Measurements from ENCODE around the gene ABI3BP. TPM values are rescaled to one million over a fixed set of nuclear protein-coding genes. Genes with fewer than 3 reads are reported as not detected.
A peak's percentile ranks its signal among the peaks of the same experiment; 100 is the strongest.

ABI3BP gene
- total RNA-seq, 2 donors from 2014 or later = not detected

GRCh38 chr3:100715176-100715575 is 278.0 kb downstream of the ABI3BP start:
- Mint-ChIP-seq H3K4me3 (no peak overlapping the region), H3K36me3 (peaks cover 48% of the 10 kb centered on the region)

DNA sequence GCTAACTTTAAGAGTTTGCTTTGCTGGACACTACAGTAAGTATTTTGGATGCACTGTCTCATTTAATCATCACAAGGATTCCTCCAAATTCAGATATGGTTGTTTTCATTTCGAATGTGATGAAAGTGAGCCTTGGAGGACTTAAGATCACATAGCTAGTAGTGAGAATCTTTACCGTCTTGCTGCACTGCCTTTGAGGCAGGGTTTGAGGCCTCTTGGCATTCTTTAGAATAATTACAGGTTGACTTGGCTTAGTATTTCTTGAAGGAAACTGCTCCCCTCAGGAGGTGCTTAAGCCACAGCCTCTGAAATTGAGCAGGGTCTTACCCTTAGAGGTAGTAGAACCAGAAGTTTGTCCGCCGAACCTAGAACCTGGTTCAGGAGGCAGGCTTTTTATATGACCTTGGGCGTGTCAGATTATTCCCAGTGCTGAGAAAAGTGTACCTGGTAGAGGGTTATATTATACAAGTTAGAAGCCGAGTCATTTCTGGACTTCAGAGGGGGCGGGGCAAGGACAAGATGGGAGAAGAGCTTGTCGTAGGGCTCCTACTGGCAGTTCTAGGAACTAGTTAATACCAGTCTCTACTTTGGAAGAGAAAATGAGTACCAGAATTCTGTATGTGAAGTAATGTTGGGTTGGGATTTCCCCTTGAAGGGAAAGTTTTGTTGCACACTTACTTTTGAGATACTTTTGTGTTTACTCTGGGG is 282.8 kb downstream of the ABI3BP start:
- ATAC-seq (peak in 1 of 2 donors; percentile 37), DNase-seq (ENCODE audit: low spot score) (peak; percentile 72)
- Mint-ChIP-seq H3K9me3 (peaks cover 8% of the 10 kb centered on the region), H3K27me3 (peaks cover 8 to 11% of the 10 kb centered on the region in 2 donors), H3K4me1 (ENCODE audit: low read depth in 2 of 2) (peaks cover 37 to 50% of the 10 kb centered on the region in 2 donors), H3K4me3 (peak overlapping the region; percentile 96), H3K27ac (peak overlapping the region; percentile 97 to 99), H3K36me3 (peaks cover 39% of the 10 kb centered on the region)

More at GRCh38 chr3:100715176-100715575, 278.0 kb downstream of the ABI3BP start:
- DNase-seq (ENCODE audit: low spot score) (no peak), ATAC-seq (no peak)
- H3K27me3 Mint-ChIP-seq = no peaks in the 10 kb centered on the region
- H3K4me1 Mint-ChIP-seq (ENCODE audit: low read depth in 2 of 2) = peaks cover 45 to 58% of the 10 kb centered on the region in 2 donors
- H3K9me3 Mint-ChIP-seq = peaks cover 3% of the 10 kb centered on the region
- no peak overlapping the region for H3K27ac Mint-ChIP-seq

GRCh38 chr3:100709842-100710260 is 283.4 kb downstream of the ABI3BP start:
- Mint-ChIP-seq H3K4me3 (peak overlapping the region; percentile 96), H3K27ac (peak overlapping the region; percentile 97 to 99), H3K27me3 (peaks cover 11 to 15% of the 10 kb centered on the region in 2 donors), H3K36me3 (peaks cover 34% of the 10 kb centered on the region), H3K9me3 (peaks cover 8% of the 10 kb centered on the region), H3K4me1 (ENCODE audit: low read depth in 2 of 2) (peaks cover 32 to 44% of the 10 kb centered on the region in 2 donors)
- ATAC-seq = peak in 1 of 2 donors; percentile 0
- no peak for DNase-seq (ENCODE audit: low spot score)

DNA sequence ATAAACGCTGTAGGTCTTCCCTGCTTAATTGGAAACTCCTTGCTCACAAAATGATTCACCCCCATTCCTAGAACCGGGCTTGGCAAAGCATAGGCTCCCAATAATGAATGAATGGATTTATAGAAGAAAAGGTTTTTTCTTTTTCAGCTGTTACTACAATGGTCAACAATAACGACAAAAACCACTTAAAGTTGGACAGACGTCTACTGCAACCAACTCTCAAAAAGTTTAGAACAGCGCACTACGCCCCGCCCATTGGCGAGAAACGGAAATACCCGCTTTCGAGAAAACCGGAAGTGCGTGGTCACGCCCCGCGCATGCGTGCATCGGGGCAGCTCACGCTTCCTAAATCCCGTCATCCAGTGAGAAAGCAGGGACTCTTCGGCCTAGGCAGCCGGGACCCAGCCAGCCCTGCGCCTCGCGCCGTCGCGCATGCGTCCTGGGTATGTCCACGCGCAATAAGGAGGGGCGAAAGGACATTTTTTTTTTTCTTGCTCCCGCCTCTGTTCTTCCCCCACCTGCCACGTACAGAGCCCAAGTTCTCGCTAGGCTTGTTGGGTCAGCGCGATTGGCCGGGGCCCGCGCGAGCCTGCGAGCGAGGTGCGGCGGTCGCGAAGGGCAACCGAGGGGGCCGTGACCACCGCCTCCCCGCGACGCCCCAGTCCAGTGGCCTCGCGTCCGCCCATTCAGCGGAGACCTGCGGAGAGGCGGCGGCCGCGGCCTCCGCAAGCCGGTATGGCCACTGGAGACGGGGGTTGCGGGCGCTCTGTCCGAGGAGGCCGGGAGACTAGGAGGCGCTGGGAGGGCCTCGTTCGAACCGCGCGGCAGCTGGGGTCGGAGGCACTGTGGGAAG is 284.0 kb downstream of the ABI3BP start, which contains the start of gene TFG:
Gene TFG, plus strand, starts transcription at position 506 of the 853 bp plus-strand sequence. CDS start 4,192 bp downstream, outside the sequence.
- peaks cover 11 to 15% of the 10 kb centered on the region in 2 donors for H3K27me3 Mint-ChIP-seq
- H3K9me3 Mint-ChIP-seq = peaks cover 8% of the 10 kb centered on the region
- peak within 1 kb of the TSS; percentile 96 for H3K4me3 Mint-ChIP-seq
- ATAC-seq (peak; percentile 97 to 98), DNase-seq (ENCODE audit: low spot score) (peak; percentile 99)
- peaks cover 30% of the 10 kb centered on the region for H3K36me3 Mint-ChIP-seq
- peaks cover 31 to 41% of the 10 kb centered on the region in 2 donors for H3K4me1 Mint-ChIP-seq (ENCODE audit: low read depth in 2 of 2)
- H3K27ac Mint-ChIP-seq = peak within 1 kb of the TSS; percentile 97 to 99

DNA sequence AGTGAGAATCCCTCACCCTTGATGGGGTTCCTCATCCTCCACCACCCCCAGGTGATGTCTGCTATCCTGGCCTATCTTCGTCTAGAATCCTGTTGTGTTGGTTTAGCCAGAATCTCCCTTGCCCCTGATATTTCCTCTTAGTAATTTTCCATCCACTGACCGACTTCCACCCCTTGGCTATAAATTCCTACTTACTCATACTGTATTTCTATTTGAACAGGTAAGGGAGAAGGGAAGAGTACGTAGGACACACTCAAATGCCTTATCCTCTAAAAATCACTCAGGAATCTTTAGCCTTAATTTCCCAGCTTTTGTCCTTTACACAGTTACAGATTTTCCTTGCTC is 284.6 kb downstream of the ABI3BP start:
- no peak for ATAC-seq
- Mint-ChIP-seq H3K36me3 (peaks cover 28% of the 10 kb centered on the region), H3K27ac (peak overlapping the region; percentile 97 to 99), H3K27me3 (peaks cover 12 to 18% of the 10 kb centered on the region in 2 donors), H3K4me3 (peak overlapping the region; percentile 96), H3K4me1 (ENCODE audit: low read depth in 2 of 2) (peaks cover 30 to 41% of the 10 kb centered on the region in 2 donors), H3K9me3 (peaks cover 8% of the 10 kb centered on the region)
- no peak for DNase-seq (ENCODE audit: low spot score)

DNA sequence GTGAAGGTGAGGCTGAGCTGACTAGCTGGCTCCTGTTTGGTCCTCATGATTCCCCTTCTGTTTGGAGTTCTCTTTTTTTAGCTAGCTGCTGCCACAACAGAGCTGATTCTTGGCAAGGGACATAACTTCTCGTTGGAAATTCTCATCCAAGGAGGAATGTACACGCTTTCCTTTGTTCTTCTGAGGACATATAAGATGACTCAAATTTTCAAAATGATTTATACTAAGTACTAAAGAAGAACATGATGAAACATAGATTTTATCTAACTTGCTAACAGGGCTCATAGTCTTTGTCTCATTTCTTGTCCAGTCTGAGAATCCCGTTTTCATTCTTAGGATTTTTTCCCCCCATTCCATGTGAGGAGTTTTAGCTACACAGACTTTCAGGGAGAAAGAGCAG is 286.9 kb downstream of the ABI3BP start:
- ATAC-seq (no peak), DNase-seq (ENCODE audit: low spot score) (no peak)
- peaks cover 16 to 19% of the 10 kb centered on the region in 2 donors for H3K4me1 Mint-ChIP-seq (ENCODE audit: low read depth in 2 of 2)
- H3K27ac Mint-ChIP-seq = no peak overlapping the region
- peaks cover 8% of the 10 kb centered on the region for H3K9me3 Mint-ChIP-seq
- H3K27me3 Mint-ChIP-seq = peaks cover 20 to 31% of the 10 kb centered on the region in 2 donors
- no peak overlapping the region for H3K4me3 Mint-ChIP-seq
- H3K36me3 Mint-ChIP-seq = peaks cover 17% of the 10 kb centered on the region

- Mint-ChIP-seq H3K4me1 (ENCODE audit: low read depth in 2 of 2) (peaks cover 5 to 6% of the 10 kb centered on the region in 2 donors), H3K27me3 (peaks cover 27 to 56% of the 10 kb centered on the region in 2 donors), H3K4me3 (no peak overlapping the region), H3K9me3 (peaks cover 3% of the 10 kb centered on the region), H3K36me3 (peaks cover 6% of the 10 kb centered on the region), H3K27ac (no peak overlapping the region)
- ATAC-seq (no peak), DNase-seq (ENCODE audit: low spot score) (no peak)
These were observed 289.4 kb downstream of the ABI3BP start for GRCh38 chr3:100703865-100704264.

GRCh38 chr3:100702980-100703345 is 290.3 kb downstream of the ABI3BP start:
- Mint-ChIP-seq H3K36me3 (no peaks in the 10 kb centered on the region), H3K4me1 (ENCODE audit: low read depth in 2 of 2) (no peaks in the 10 kb centered on the region), H3K27me3 (peaks cover 33 to 65% of the 10 kb centered on the region in 2 donors), H3K27ac (no peak overlapping the region), H3K9me3 (no peaks in the 10 kb centered on the region), H3K4me3 (no peak overlapping the region)
- ATAC-seq (no peak), DNase-seq (ENCODE audit: low spot score) (no peak)

DNA sequence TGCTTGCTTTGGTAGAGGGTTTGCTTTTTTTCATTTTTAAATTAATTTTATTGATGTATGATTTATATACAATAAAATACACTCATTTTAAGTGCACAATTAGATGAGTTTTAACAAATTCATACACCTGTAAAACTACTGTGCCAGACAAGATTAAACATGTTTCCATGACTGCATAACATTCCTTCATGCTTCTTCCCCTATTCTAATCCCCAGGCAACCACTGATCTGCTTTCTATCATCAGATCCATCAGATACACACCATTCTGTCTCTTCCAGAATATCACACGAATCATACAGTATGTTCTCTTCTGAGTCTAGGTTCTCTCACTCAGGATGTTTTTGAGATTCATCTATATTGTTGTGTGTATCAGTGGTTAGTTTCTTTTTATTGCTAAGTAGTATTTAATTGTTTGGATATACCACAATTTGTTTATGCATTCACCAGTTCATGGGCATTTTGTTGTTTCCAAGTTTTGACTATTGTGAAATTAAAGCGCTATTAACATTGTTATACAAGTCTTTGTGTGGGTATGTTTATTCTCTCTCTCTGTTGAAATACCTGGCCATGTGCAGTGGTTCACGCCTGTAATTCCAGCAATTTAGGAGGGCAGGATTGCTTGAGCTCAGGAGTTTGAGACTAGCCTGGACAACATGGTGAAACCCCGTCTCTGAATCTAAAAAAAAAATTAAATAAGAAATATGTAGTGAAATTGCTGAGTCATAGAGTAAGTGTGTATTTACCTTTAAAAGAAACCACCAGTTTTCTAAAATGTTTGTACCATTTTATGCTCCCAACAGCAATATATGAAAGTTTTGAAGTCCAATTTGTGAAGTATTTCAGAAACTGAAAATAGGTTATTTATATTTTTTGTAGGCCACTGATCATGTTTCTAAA is 290.9 kb downstream of the ABI3BP start:
- no peak overlapping the region for H3K27ac Mint-ChIP-seq
- DNase-seq (ENCODE audit: low spot score) (no peak), ATAC-seq (no peak)
- no peaks in the 10 kb centered on the region for H3K4me1 Mint-ChIP-seq (ENCODE audit: low read depth in 2 of 2)
- no peaks in the 10 kb centered on the region for H3K36me3 Mint-ChIP-seq
- no peak overlapping the region for H3K4me3 Mint-ChIP-seq
- no peaks in the 10 kb centered on the region for H3K9me3 Mint-ChIP-seq
- H3K27me3 Mint-ChIP-seq = peaks cover 38 to 72% of the 10 kb centered on the region in 2 donors

DNA sequence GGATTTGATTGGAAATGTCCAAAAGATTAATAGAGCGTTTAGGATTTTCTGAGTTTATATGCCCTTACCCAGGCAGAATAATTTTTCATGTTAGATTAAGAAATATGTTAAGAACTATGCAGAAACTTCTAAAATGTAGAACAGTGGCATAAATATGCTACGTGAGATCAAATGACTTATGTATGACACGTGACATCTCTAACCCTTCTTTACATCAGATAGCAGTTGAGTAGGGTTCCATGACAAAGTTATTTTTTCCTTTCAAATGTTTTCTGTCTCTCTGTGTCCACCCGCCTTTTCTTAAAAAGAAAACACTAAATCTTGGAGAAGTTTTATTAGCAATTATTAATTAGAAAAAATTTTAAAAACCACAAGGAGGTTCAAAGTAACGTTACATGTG is 292.5 kb downstream of the ABI3BP start:
- no peaks in the 10 kb centered on the region for H3K4me1 Mint-ChIP-seq (ENCODE audit: low read depth in 2 of 2)
- H3K9me3 Mint-ChIP-seq = no peaks in the 10 kb centered on the region
- H3K4me3 Mint-ChIP-seq = no peak overlapping the region
- DNase-seq (ENCODE audit: low spot score) = no peak
- no peak for ATAC-seq
- no peak overlapping the region for H3K27ac Mint-ChIP-seq
- H3K27me3 Mint-ChIP-seq = peaks cover 45 to 75% of the 10 kb centered on the region in 2 donors
- no peaks in the 10 kb centered on the region for H3K36me3 Mint-ChIP-seq

Measured in natural killer cell treated with Interleukin-12 subunit alpha and Interleukin-12 subunit beta and Interleukin-15 and Interleukin-18, amount 100 ng/mL, for 72 hours (primary cell).